Measurements from ENCODE around the gene GTPBP1. TPM values are rescaled to one million over a fixed set of nuclear protein-coding genes. Genes with fewer than 3 reads are reported as not detected.
A peak's percentile ranks its signal among the peaks of the same experiment; 100 is the strongest.

The GTPBP1 gene
- total RNA-seq, 1 experiment from 2014 or later, result 94.7 TPM

GRCh38 chr22:38762551-38762983 is 56.8 kb downstream of the GTPBP1 start:
- BruUV-seq (replicated peaks), result no TSS peak
- intact Hi-C loops (cut with micrococcal nuclease; ENCODE audit: unreplicated experiment), result no loop called here
- Histone ChIP-seq H3K4me3 (no peak overlapping the region), H3F3A (ENCODE audit: insufficient read depth, low read depth) (peaks cover 26% of the 10 kb centered on the region), H3K4me1 (replicated peaks; ENCODE audit: insufficient read depth) (peaks cover 35% of the 10 kb centered on the region), H3K9me2 (ENCODE audit: insufficient read depth) (no peaks in the 10 kb centered on the region), H3K9me3 (ENCODE audit: insufficient read depth, low read depth) (no peaks in the 10 kb centered on the region), H3K4me2 (no peak overlapping the region), H3K36me3 (ENCODE audit: low read depth) (no peaks in the 10 kb centered on the region), H3K27ac (no peak overlapping the region), H4K20me1 (ENCODE audit: insufficient read depth) (no peaks in the 10 kb centered on the region), H2AFZ (no peak overlapping the region), H3K27me3 (ENCODE audit: insufficient read depth, low read depth) (no peaks in the 10 kb centered on the region), H3K79me2 (ENCODE audit: low read depth) (peaks cover under 1% of the 10 kb centered on the region; the same call in 1 of the 2 replicates)
- DNase-seq, result no peak
- POLR2A ChIA-PET (ENCODE audit: unreplicated experiment), result no interaction called here
- CTCF ChIA-PET, result interaction anchor here (0.5 to 0.6 kb wide), 2 partner anchors 103 to 752 kb away, joined by 3 to 9 read pairs; no protein-coding TSS in a partner anchor
- TF ChIP-seq EZH2 (IDR thresholded peaks at IDR 0.05; ENCODE audit: low read depth) (no peak), CTCF (conservative IDR thresholded peaks at IDR 0.05) (no peak)

- DNase-seq, result peak; percentile 79 to 89
- Histone ChIP-seq H3F3A (ENCODE audit: insufficient read depth, low read depth) (peaks cover 14% of the 10 kb centered on the region), H2AFZ (no peak overlapping the region), H3K4me2 (peak overlapping the region; percentile 15; the same call in 1 of the 2 replicates), H3K36me3 (ENCODE audit: low read depth) (no peaks in the 10 kb centered on the region), H3K4me1 (replicated peaks; ENCODE audit: insufficient read depth) (peaks cover 26% of the 10 kb centered on the region), H3K27ac (no peak overlapping the region), H3K27me3 (ENCODE audit: insufficient read depth, low read depth) (no peaks in the 10 kb centered on the region), H4K20me1 (ENCODE audit: insufficient read depth) (no peaks in the 10 kb centered on the region), H3K4me3 (no peak overlapping the region), H3K79me2 (ENCODE audit: low read depth) (no peaks in the 10 kb centered on the region), H3K9me3 (ENCODE audit: insufficient read depth, low read depth) (no peaks in the 10 kb centered on the region), H3K9me2 (ENCODE audit: insufficient read depth) (no peaks in the 10 kb centered on the region)
- ChIA-PET CTCF (interaction anchor here (0.5 to 1.6 kb wide), 11 partner anchors 10 to 714 kb away, joined by 3 to 20 read pairs (median 4); partner anchors contain the start of gene SUN2), POLR2A (ENCODE audit: unreplicated experiment) (interaction anchor here (0.5 kb wide), 1 partner anchor 1479 kb away, joined by 3 read pairs; no protein-coding TSS in a partner anchor)
- TF ChIP-seq EZH2 (IDR thresholded peaks at IDR 0.05; ENCODE audit: low read depth), result no peak
- peak; percentile 98 for TF ChIP-seq CTCF (conservative IDR thresholded peaks at IDR 0.05)
- BruUV-seq (replicated peaks), result no TSS peak
- intact Hi-C loops (cut with micrococcal nuclease; ENCODE audit: unreplicated experiment), result loop anchor here (2.0 to 5.0 kb wide), 6 partner anchors 41 to 761 kb away; partner anchors contain the start of genes NPTXR and RPL3
Measured at GRCh38 chr22:38766076-38766777, 60.5 kb downstream of the GTPBP1 start.

- ChIA-PET POLR2A (ENCODE audit: unreplicated experiment) (no interaction called here), CTCF (interaction anchor here (0.8 to 1.6 kb wide), 3 partner anchors 11 to 84 kb away, joined by 4 to 20 read pairs (median 5); partner anchors contain the start of gene SUN2)
- no peaks in the 10 kb centered on the region for H3K79me2 ChIP-seq (ENCODE audit: low read depth)
- no peaks in the 10 kb centered on the region for H4K20me1 ChIP-seq (ENCODE audit: insufficient read depth)
- no TSS peak for BruUV-seq (replicated peaks)
- no peak overlapping the region for H3K4me2 ChIP-seq
- H3K4me1 ChIP-seq (replicated peaks; ENCODE audit: insufficient read depth), result peaks cover 26% of the 10 kb centered on the region
- H3K36me3 ChIP-seq (ENCODE audit: low read depth), result no peaks in the 10 kb centered on the region
- no peak for TF ChIP-seq CTCF (conservative IDR thresholded peaks at IDR 0.05)
- H3F3A ChIP-seq (ENCODE audit: insufficient read depth, low read depth), result peaks cover 14% of the 10 kb centered on the region
- no peak overlapping the region for H2AFZ ChIP-seq
- H3K27me3 ChIP-seq (ENCODE audit: insufficient read depth, low read depth), result no peaks in the 10 kb centered on the region
- no peaks in the 10 kb centered on the region for H3K9me3 ChIP-seq (ENCODE audit: insufficient read depth, low read depth)
- no peak for DNase-seq
- H3K9me2 ChIP-seq (ENCODE audit: insufficient read depth), result no peaks in the 10 kb centered on the region
- intact Hi-C loops (cut with micrococcal nuclease; ENCODE audit: unreplicated experiment), result loop anchor here (2.0 to 5.0 kb wide), 6 partner anchors 43 to 760 kb away; partner anchors contain the start of genes NPTXR and RPL3
- no peak overlapping the region for H3K4me3 ChIP-seq
- no peak overlapping the region for H3K27ac ChIP-seq
Measured at GRCh38 chr22:38767313-38767712, 61.6 kb downstream of the GTPBP1 start.

Measured in PC-9 (cell line).